ENCODE measurements around the gene FOXA3.
A peak's percentile ranks its signal among the peaks of the same experiment; 100 is the strongest.

Gene FOXA3

DNA sequence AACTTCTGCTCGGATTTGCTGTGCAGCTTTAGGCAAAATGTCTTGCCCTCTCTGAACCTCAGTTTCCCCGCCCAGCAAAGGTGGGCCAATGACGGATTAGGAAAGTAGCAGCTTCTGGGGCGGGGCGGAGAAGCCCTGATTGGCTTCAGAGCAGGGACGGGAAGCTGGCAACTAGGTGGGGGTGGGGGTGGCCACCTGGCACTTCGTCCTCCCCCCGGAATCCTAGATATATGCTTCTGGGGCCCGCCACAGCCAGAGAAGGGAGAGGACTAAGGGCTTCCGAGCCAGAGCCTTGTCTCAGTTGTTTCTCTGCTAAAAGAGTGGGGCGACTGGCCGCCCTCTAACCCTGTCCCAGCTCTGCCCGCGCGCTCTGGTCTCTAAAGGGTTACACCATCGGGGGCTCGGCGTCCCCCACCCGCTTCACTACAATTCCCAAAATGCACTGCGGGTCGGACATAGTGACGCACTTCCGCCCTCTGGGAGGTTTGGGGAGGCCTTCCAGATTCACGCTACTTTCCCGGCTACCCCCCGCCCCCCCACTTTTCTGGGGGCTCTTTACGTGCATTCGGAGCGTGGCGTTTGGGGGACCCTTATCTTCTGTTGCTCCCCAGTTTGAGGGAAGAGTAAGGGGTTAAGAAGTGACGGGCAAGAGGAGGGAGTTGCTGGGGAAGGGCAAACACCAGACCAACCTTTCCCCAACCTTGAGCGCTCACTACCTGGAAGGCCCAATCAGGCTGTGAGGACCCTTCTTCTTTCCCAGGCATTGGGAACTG is 22.5 kb downstream of the FOXA3 start (continued):
- TF ChIP-seq ZSCAN30 (tag by site-specific recombination; IDR thresholded peaks at IDR 0.05): 0 out of 2 replicates have a peak, but pooled peaks have one; percentile 11
- TF ChIP-seq ZNF747 (tag by site-specific recombination; IDR thresholded peaks at IDR 0.05): no peak
- TF ChIP-seq, protein P1, sequence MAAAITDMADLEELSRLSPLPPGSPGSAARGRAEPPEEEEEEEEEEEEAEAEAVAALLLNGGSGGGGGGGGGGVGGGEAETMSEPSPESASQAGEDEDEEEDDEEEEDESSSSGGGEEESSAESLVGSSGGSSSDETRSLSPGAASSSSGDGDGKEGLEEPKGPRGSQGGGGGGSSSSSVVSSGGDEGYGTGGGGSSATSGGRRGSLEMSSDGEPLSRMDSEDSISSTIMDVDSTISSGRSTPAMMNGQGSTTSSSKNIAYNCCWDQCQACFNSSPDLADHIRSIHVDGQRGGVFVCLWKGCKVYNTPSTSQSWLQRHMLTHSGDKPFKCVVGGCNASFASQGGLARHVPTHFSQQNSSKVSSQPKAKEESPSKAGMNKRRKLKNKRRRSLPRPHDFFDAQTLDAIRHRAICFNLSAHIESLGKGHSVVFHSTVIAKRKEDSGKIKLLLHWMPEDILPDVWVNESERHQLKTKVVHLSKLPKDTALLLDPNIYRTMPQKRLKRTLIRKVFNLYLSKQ (tag by site-specific recombination; IDR thresholded peaks at IDR 0.05; ENCODE audit: borderline replicate concordance): no peak
- TF ChIP-seq OVOL3 (tag by site-specific recombination; IDR thresholded peaks at IDR 0.05): no peak
- TF ChIP-seq ZNF114 (tag by site-specific recombination; IDR thresholded peaks at IDR 0.05): no peak
- TF ChIP-seq, protein P2, sequence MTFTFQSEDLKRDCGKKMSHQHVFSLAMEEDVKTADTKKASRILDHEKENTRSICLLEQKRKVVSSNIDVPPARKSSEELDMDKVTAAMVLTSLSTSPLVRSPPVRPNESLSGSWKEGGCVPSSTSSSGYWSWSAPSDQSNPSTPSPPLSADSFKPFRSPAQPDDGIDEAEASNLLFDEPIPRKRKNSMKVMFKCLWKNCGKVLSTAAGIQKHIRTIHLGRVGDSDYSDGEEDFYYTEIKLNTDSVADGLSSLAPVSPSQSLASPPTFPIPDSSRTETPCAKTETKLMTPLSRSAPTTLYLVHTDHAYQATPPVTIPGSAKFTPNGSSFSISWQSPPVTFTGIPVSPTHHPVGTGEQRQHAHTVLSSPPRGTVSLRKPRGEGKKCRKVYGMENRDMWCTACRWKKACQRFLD (tag by site-specific recombination; IDR thresholded peaks at IDR 0.05): no peak
- no peak for TF ChIP-seq ZNF560 (tag by site-specific recombination; IDR thresholded peaks at IDR 0.05; ENCODE audit: borderline replicate concordance)
- no peak for TF ChIP-seq ZFHX2 (tag by site-specific recombination; conservative IDR thresholded peaks at IDR 0.05)
- TF ChIP-seq, protein P3, sequence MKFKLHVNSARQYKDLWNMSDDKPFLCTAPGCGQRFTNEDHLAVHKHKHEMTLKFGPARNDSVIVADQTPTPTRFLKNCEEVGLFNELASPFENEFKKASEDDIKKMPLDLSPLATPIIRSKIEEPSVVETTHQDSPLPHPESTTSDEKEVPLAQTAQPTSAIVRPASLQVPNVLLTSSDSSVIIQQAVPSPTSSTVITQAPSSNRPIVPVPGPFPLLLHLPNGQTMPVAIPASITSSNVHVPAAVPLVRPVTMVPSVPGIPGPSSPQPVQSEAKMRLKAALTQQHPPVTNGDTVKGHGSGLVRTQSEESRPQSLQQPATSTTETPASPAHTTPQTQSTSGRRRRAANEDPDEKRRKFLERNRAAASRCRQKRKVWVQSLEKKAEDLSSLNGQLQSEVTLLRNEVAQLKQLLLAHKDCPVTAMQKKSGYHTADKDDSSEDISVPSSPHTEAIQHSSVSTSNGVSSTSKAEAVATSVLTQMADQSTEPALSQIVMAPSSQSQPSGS (tag by site-specific recombination; IDR thresholded peaks at IDR 0.05; ENCODE audit: low read depth): no peak
- TF ChIP-seq ZNF501 (tag by site-specific recombination; IDR thresholded peaks at IDR 0.05): no peak
- TF ChIP-seq SCRT1 (tag by site-specific recombination; IDR thresholded peaks at IDR 0.05; ENCODE audit: borderline replicate concordance): no peak
- TF ChIP-seq, protein P4, sequence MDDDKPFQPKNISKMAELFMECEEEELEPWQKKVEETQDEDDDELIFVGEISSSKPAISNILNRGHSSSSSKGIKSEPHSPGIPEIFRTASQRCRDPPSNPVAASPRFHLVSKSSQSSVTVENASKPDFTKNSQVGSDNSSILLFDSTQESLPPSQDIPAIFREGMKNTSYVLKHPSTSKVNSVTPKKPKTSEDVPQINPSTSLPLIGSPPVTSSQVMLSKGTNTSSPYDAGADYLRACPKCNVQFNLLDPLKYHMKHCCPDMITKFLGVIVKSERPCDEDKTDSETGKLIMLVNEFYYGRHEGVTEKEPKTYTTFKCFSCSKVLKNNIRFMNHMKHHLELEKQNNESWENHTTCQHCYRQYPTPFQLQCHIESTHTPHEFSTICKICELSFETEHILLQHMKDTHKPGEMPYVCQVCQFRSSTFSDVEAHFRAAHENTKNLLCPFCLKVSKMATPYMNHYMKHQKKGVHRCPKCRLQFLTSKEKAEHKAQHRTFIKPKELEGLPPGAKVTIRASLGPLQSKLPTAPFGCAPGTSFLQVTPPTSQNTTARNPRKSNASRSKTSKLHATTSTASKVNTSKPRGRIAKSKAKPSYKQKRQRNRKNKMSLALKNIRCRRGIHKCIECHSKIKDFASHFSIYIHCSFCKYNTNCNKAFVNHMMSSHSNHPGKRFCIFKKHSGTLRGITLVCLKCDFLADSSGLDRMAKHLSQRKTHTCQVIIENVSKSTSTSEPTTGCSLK (tag by site-specific recombination; IDR thresholded peaks at IDR 0.05): no peak
- TF ChIP-seq KLF8 (tag by site-specific recombination; IDR thresholded peaks at IDR 0.05): peak; percentile 76; the same call in 1 of the 2 replicates
- TF ChIP-seq ZNF776 (tag by site-specific recombination; IDR thresholded peaks at IDR 0.05; ENCODE audit: borderline replicate concordance): no peak
- TF ChIP-seq ZBTB20 (tag by site-specific recombination; IDR thresholded peaks at IDR 0.05): peak; percentile 31; the same call in 1 of the 2 replicates
- TF ChIP-seq ZNF2 (tag by site-specific recombination; IDR thresholded peaks at IDR 0.05): no peak
- TF ChIP-seq ZNF24 (tag by site-specific recombination; IDR thresholded peaks at IDR 0.05): no peak; the same call in 1 of the 2 replicates
- TF ChIP-seq, protein P5, sequence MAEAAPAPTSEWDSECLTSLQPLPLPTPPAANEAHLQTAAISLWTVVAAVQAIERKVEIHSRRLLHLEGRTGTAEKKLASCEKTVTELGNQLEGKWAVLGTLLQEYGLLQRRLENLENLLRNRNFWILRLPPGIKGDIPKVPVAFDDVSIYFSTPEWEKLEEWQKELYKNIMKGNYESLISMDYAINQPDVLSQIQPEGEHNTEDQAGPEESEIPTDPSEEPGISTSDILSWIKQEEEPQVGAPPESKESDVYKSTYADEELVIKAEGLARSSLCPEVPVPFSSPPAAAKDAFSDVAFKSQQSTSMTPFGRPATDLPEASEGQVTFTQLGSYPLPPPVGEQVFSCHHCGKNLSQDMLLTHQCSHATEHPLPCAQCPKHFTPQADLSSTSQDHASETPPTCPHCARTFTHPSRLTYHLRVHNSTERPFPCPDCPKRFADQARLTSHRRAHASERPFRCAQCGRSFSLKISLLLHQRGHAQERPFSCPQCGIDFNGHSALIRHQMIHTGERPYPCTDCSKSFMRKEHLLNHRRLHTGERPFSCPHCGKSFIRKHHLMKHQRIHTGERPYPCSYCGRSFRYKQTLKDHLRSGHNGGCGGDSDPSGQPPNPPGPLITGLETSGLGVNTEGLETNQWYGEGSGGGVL (tag by site-specific recombination; IDR thresholded peaks at IDR 0.05): peak; percentile 29; the same call in 1 of the 2 replicates
- TF ChIP-seq MEIS1 (CRISPR knock-in tag; IDR thresholded peaks at IDR 0.05; ENCODE audit: borderline replicate concordance): no peak
- TF ChIP-seq WT1 (tag by site-specific recombination; IDR thresholded peaks at IDR 0.05): no peak
- no peak for TF ChIP-seq ZNF350 (tag by site-specific recombination; IDR thresholded peaks at IDR 0.05)
- TF ChIP-seq, protein P6, sequence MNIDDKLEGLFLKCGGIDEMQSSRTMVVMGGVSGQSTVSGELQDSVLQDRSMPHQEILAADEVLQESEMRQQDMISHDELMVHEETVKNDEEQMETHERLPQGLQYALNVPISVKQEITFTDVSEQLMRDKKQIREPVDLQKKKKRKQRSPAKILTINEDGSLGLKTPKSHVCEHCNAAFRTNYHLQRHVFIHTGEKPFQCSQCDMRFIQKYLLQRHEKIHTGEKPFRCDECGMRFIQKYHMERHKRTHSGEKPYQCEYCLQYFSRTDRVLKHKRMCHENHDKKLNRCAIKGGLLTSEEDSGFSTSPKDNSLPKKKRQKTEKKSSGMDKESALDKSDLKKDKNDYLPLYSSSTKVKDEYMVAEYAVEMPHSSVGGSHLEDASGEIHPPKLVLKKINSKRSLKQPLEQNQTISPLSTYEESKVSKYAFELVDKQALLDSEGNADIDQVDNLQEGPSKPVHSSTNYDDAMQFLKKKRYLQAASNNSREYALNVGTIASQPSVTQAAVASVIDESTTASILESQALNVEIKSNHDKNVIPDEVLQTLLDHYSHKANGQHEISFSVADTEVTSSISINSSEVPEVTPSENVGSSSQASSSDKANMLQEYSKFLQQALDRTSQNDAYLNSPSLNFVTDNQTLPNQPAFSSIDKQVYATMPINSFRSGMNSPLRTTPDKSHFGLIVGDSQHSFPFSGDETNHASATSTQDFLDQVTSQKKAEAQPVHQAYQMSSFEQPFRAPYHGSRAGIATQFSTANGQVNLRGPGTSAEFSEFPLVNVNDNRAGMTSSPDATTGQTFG (tag by site-specific recombination; IDR thresholded peaks at IDR 0.05; ENCODE audit: borderline replicate concordance): peak; percentile 27; the same call in 1 of the 2 replicates
- no peak for TF ChIP-seq ZNF274 (IDR thresholded peaks at IDR 0.05; ENCODE audit: low read length)
- no peak for TF ChIP-seq ZNF274 (tag by site-specific recombination; IDR thresholded peaks at IDR 0.05; ENCODE audit: borderline replicate concordance)
- no peak; the same call in 1 of the 2 replicates for TF ChIP-seq ZEB2 (tag by site-specific recombination; IDR thresholded peaks at IDR 0.05)
- no peak for TF ChIP-seq GLI4 (tag by site-specific recombination; IDR thresholded peaks at IDR 0.05)
- TF ChIP-seq, protein P7, sequence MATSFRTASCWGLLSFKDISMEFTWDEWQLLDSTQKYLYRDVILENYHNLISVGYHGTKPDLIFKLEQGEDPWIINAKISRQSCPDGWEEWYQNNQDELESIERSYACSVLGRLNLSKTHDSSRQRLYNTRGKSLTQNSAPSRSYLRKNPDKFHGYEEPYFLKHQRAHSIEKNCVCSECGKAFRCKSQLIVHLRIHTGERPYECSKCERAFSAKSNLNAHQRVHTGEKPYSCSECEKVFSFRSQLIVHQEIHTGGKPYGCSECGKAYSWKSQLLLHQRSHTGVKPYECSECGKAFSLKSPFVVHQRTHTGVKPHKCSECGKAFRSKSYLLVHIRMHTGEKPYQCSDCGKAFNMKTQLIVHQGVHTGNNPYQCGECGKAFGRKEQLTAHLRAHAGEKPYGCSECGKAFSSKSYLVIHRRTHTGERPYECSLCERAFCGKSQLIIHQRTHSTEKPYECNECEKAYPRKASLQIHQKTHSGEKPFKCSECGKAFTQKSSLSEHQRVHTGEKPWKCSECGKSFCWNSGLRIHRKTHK (tag by site-specific recombination; IDR thresholded peaks at IDR 0.05): no peak

All from HEK293 (cell line).